GM19455 (cell line): ENCODE measurements around the gene PARP16.

Experiments used
- ATAC-seq: cut with Tn5 transposase; IDR thresholded peaks from one replicate; pipeline ENCODE4 v1.9.1; 2021; ENCODE audit not compliant: unreplicated experiment

Gene PARP16

DNA sequence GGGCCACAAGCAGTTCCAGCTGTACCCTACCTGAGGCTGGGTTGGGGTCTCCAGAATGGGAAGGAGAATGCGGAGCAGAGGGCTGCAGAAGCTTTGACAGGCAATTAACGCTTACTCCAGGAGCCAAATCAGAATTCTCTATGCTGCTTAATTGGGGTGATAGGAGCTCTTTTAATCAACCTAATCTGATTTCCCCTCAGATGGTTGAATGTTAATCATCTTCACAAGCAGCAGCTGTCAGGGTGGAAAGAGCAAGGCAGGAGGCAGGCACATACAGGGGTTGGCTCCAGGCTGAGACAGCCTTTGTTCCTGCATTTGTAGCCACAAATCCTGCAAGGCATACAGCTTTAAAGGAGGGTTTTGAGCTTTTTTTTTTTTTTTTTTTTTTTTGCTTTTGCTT lies 78.0 kb downstream of the PARP16 start:
- no peak for ATAC-seq
